HepG2 (cell line): ENCODE results near the gene GNG3. TPM values are rescaled to one million over a fixed set of nuclear protein-coding genes. Genes with fewer than 3 reads are reported as not detected.

Experiments
- ATAC-seq: fragments of 200-7000 bp; cut with Tn5 transposase; 3 replicates; pipeline ENCODE4 v1.9.1; 2020; ENCODE audit warnings: mild to moderate bottlenecking, moderate library complexity
- BruUV-seq: library from RNA; stranded (reverse); fragments of 400-500 nt; replicated peaks from 2 replicates; lab custom pipeline; 2021; lab: Mats Ljungman, UMichigan
- CTCF ChIA-PET: fragments of 300-600 bp; formaldehyde crosslinking; extraction: SDS; loops from one replicate; lab custom pipeline; 2021; ENCODE audit warnings: low total read pairs, inconsistent platforms, low intra/inter-chr PET ratio; lab: Yijun Ruan, JAX
- POLR2A ChIA-PET: fragments of 350-600 bp; sonication (Branson Sonifier 250); formaldehyde crosslinking; loops from one replicate; lab custom pipeline; 2020; ENCODE audit warnings: antibody characterized with exemption, inconsistent platforms; lab: Yijun Ruan, JAX
- DNase-seq: peaks from one replicate; pipeline ENCODE4 v3.0.0-alpha.2; 2015; ENCODE audit warnings: low spot score
- FAIRE-seq: peaks from 3 replicates; lab custom pipeline; 2011; peaks lifted over from hg19 to GRCh38; lab: Jason Lieb, UNC
- H2AFZ ChIP-seq: one replicate; pipeline ENCODE4 v1.6.1; 2011; ENCODE audit warnings: low read length, inconsistent platforms
- H3K27ac ChIP-seq: fragments of 300-600 bp; 3 replicates; pipeline ENCODE4 v1.8.0; 2011; ENCODE audit warnings: mixed run types, mild to moderate bottlenecking, mixed read lengths, low read length, inconsistent platforms; ENCODE audit not compliant: insufficient read depth; ENCODE audit errors: extremely low read length
- H3K27me3 ChIP-seq, 2 experiments: fragments of 200-600 bp in 1 of 2; 2 replicates in 1 of 2; 3 replicates in 1 of 2; pipeline versions ENCODE4 v1.6.0 to v1.8.0; 2011; ENCODE audit warnings: low read length in 2 of 2, mild to moderate bottlenecking in 2 of 2, moderate library complexity in 2 of 2, inconsistent platforms in 1 of 2; ENCODE audit not compliant: insufficient read depth in 2 of 2, control insufficient read depth in 1 of 2
- H3K36me3 ChIP-seq, 2 experiments: fragments of 200-600 bp in 1 of 2; replicated peaks in 1 of 2; 2 replicates in 1 of 2; 3 replicates in 1 of 2; pipeline versions ENCODE4 v1.5.1 to v1.8.0; 2011; ENCODE audit warnings: low read length in 2 of 2, inconsistent platforms in 1 of 2; ENCODE audit not compliant: insufficient read depth in 2 of 2, control insufficient read depth in 1 of 2
- H3K4me1 ChIP-seq: 2 replicates; pipeline ENCODE4 v1.5.1; 2012; ENCODE audit warnings: low read length, inconsistent platforms; ENCODE audit not compliant: insufficient read depth
- H3K4me2 ChIP-seq: 2 replicates; pipeline ENCODE4 v1.6.0; 2011; ENCODE audit warnings: low read depth, low read length, inconsistent platforms
- H3K4me3 ChIP-seq, 3 experiments: fragments of 200-600 bp in 1 of 3; sonication (generic), shearing (Covaris generic) in 1 of 3; replicated peaks in 1 of 3; 2 replicates each; pipeline ENCODE4 v1.5.1; 2011 to 2016; ENCODE audit warnings: low read length in 3 of 3, inconsistent platforms in 2 of 3, low read depth in 2 of 3, mild to moderate bottlenecking in 2 of 3, control low read depth in 1 of 3, mixed read lengths in 1 of 3; ENCODE audit not compliant: insufficient read depth in 1 of 3
- H3K79me2 ChIP-seq: one replicate; pipeline ENCODE4 v1.6.1; 2011; ENCODE audit warnings: low read length, inconsistent platforms; ENCODE audit not compliant: insufficient read depth
- H3K9ac ChIP-seq: 2 replicates; pipeline ENCODE4 v1.6.0; 2011; ENCODE audit warnings: mild to moderate bottlenecking, low read depth, low read length, inconsistent platforms; ENCODE audit not compliant: insufficient read depth
- H3K9me3 ChIP-seq: 2 replicates; pipeline ENCODE4 v1.5.1; 2012; ENCODE audit warnings: mild to moderate bottlenecking, low read length
- H4K20me1 ChIP-seq: 2 replicates; pipeline ENCODE4 v1.6.0; 2011; ENCODE audit warnings: inconsistent platforms, mild to moderate bottlenecking, low read length, moderate library complexity; ENCODE audit not compliant: insufficient read depth
- ATRX ChIP-seq: sonication (generic); formaldehyde crosslinking; IDR thresholded peaks from 2 replicates; pipeline ENCODE4 v1.4.0; 2020; ENCODE audit warnings: missing genetic modification reagents, borderline replicate concordance
- CAMTA2 ChIP-seq: sonication (generic); formaldehyde crosslinking; IDR thresholded peaks from 2 replicates; pipeline ENCODE4 v1.4.0; 2020; ENCODE audit warnings: mild to moderate bottlenecking, missing genetic modification reagents, borderline replicate concordance
- FOXO4 ChIP-seq: sonication (generic); formaldehyde crosslinking; conservative IDR thresholded peaks from 2 replicates; pipeline ENCODE4 v1.8.1; 2023; ENCODE audit warnings: missing genetic modification reagents
- GABPA ChIP-seq, 2 experiments: IDR thresholded peaks; 2 replicates each; pipeline ENCODE4 v1.6.1; 2011 to 2016; ENCODE audit warnings: low read depth in 2 of 2, low read length in 1 of 2, missing biosample characterization in 1 of 2, missing genetic modification characterization in 1 of 2
- HNRNPLL ChIP-seq: fragments of 200-400 bp; formaldehyde crosslinking; IDR thresholded peaks from 2 replicates; pipeline ENCODE4 v1.6.1; 2017; ENCODE audit warnings: mild to moderate bottlenecking, low read depth, low read length; ENCODE audit not compliant: poor library complexity, severe bottlenecking
- MAFF ChIP-seq: IDR thresholded peaks from 2 replicates; pipeline ENCODE4 v1.6.1; 2011; ENCODE audit warnings: low read depth, low read length, improper control_type of control experiment
- MAFK ChIP-seq, 2 experiments: IDR thresholded peaks in 1 of 2; conservative IDR thresholded peaks in 1 of 2; 2 replicates each; pipeline ENCODE4 v1.6.1; 2011; ENCODE audit warnings: improper control_type of control experiment in 2 of 2, low read length in 2 of 2
- MEF2D ChIP-seq: sonication (generic); formaldehyde crosslinking; IDR thresholded peaks from 2 replicates; pipeline ENCODE4 v1.5.1; 2020; ENCODE audit warnings: mild to moderate bottlenecking, missing genetic modification reagents
- MIER2 ChIP-seq: IDR thresholded peaks from 2 replicates; pipeline ENCODE4 v1.6.1; 2016; ENCODE audit warnings: missing biosample characterization, missing genetic modification reagents
- SRSF1 ChIP-seq: fragments of 200-400 bp; formaldehyde crosslinking; optimal IDR thresholded peaks from 2 replicates; pipeline ENCODE3; 2017; ENCODE audit warnings: mild to moderate bottlenecking, low read depth, low read length, moderate library complexity
- ZBTB21 ChIP-seq: sonication (generic); formaldehyde crosslinking; IDR thresholded peaks from 2 replicates; pipeline ENCODE4 v1.4.0; 2020; ENCODE audit warnings: missing genetic modification reagents
- WGBS: methylation state at CpG from one replicate; pipeline ENCODE4 v1.1.6; 2017; ENCODE audit warnings: low lambda C conversion rate; 5-methylcytosine and 5-hydroxymethylcytosine counted together
- in situ Hi-C: cut with HindIII; loops from 2 replicates; pipeline ENCODE4 v1.10.0; 2017; ENCODE audit warnings: low pct_unique_long_range_greater_than_20kb; ENCODE audit not compliant: extremely low pct_ligation_motif_present
- intact Hi-C: fragments of 100-400 bp; cut with micrococcal nuclease; formaldehyde crosslinking; loops from one replicate; pipeline ENCODE4 v1.10.0; 2022; ENCODE audit not compliant: unreplicated experiment
- polyA plus RNA-seq, 8 experiments: library from polyadenylated mRNA; depleted of rRNA in 3 of 8; stranded (reverse) in 7 of 8; unstranded in 1 of 8; fragments of >200 nt; fragmentation: Illumina TruSeq in 4 of 8; extraction: Trizol in 4 of 8; gene quantifications; 2 replicates each; pipeline versions ENCODE4 v1.2.1 to v1.2.3, GENCODE V29; 2011 to 2016; ENCODE audit warnings: low read depth in 4 of 8, missing spikeins in 1 of 8, mixed read lengths in 1 of 8; ENCODE audit not compliant: insufficient read depth in 1 of 8
- total RNA-seq, 5 experiments: library from RNA; depleted of rRNA; stranded (reverse); fragments of >200 nt; fragmentation: Illumina TruSeq; extraction: Trizol; gene quantifications; 2 replicates each; pipeline ENCODE4 v1.2.3, GENCODE V29; 2016; ENCODE audit warnings: low read depth in 1 of 5

The GNG3 gene
- total and polyA plus RNA-seq, 2 of the 13 experiments (the other 11 are each of a cell fraction or from before 2014, with no cell fraction given) = not detected

- no peak for TF ChIP-seq FOXO4
- TF ChIP-seq CAMTA2 (CRISPR knock-in tag) = no peak
- no peak for TF ChIP-seq ATRX (CRISPR knock-in tag)
- TF ChIP-seq ZBTB21 (CRISPR knock-in tag) = no peak
- no peak for TF ChIP-seq SRSF1
These were observed 8.0 kb downstream of the GNG3 start (continued) for GRCh38 chr11:62715150-62716130.

DNA sequence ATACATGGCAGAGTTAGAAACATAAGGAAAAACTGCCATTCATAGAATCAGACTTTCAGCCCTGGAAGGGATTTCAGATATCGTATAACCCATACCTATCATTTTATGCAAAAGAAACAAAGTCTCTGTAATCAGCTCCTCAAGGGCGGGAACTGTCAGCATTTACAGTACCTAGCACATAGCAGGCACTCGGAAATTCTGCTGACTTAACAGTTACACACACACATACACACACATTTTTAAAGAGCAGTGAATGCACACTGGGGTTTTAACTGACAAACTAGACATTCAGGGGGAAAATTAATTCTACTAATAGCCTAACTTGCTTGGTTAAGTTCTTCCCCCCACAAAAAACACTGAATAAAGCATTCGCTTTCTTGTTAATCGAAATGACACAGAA, 8.7 kb downstream of the GNG3 start:
- no peaks in the 10 kb centered on the region for H3K9me3 ChIP-seq
- intact Hi-C loops = no loop called here
- ChIA-PET CTCF (no interaction called here), POLR2A (interaction anchor here (1.8 kb wide), 1 partner anchor 11 kb away, joined by 6 read pairs; the partner anchor contains the start of gene HNRNPUL2)
- H3K9ac ChIP-seq = 0 out of 2 replicates have a peak overlapping the region, but pooled peaks have one; percentile 3
- WGBS = 94% methylated on average over 5 of the region's 5 CpGs
- TF ChIP-seq MIER2 (CRISPR knock-in tag) (no peak), MAFF (peak; percentile 93), HNRNPLL (no peak), MEF2D (no peak), MAFK (conservative IDR thresholded peaks at IDR 0.05 in 1 of 2, IDR thresholded peaks at IDR 0.05 in 1 of 2; ENCODE audit: low read length in 2 of 2) (peak; percentile 90 to 95), GABPA (IDR thresholded peaks at IDR 0.05; ENCODE audit: low read depth, low read length) (no peak), GABPA (CRISPR knock-in tag; IDR thresholded peaks at IDR 0.05; ENCODE audit: low read depth) (no peak)
- in situ Hi-C loops = no loop called here
- H3K79me2 ChIP-seq = peaks cover 16% of the 10 kb centered on the region
- H3K27ac ChIP-seq = no peak overlapping the region
- H3K27me3 ChIP-seq = no peaks in the 10 kb centered on the region
- no peak overlapping the region for H3K4me2 ChIP-seq
- no peak for ATAC-seq
- no peaks in the 10 kb centered on the region; the same call in 1 of the 2 replicates for H4K20me1 ChIP-seq
- FAIRE-seq = no peak
- H3K4me1 ChIP-seq = no peaks in the 10 kb centered on the region
- no peak overlapping the region for H2AFZ ChIP-seq
- peaks cover 31 to 92% of the 10 kb centered on the region in 2 experiments for H3K36me3 ChIP-seq
- no peak for DNase-seq
- H3K4me3 ChIP-seq = no peak overlapping the region
- BruUV-seq = no TSS peak
